ENCODE data around the gene POLR1D.

The POLR1D gene

DNA sequence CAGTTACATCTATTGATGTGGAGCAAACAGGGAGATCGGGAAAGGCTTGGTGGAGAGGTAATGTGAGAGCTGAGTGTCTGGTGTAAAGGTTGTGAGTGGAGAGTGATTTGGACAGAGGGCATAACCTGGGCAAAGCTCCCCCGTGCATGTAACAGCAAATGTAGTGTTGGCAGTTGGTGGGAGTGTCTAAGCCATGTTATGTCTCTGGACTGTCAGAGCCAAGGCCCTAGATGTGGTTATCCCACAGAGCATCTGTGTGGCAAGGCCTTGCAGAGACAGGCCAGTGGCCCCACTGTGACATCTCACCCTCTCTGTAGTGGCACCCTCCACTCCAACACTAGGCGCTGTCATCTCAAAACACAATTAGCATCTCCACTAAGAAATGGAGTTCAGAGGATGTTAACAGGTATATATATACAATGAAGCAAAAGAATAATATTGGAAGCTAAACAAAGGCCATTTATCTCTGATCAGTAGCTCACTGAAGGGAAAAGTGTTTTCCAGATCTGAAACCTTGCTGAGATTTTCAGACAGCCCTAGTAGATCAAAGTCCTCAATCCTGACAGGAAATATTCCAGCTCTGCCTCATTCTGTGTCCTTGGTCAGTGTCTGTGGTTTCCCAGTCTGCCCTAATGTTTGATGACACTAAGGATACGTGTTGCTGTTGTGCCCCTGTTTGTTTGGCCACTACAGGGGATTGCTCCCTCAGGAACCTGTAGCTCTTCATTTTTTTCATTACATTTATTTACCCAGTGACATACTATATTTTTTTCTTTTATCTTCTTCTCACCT is 20.2 kb downstream of the POLR1D start:
- no peak for DNase-seq

DNA sequence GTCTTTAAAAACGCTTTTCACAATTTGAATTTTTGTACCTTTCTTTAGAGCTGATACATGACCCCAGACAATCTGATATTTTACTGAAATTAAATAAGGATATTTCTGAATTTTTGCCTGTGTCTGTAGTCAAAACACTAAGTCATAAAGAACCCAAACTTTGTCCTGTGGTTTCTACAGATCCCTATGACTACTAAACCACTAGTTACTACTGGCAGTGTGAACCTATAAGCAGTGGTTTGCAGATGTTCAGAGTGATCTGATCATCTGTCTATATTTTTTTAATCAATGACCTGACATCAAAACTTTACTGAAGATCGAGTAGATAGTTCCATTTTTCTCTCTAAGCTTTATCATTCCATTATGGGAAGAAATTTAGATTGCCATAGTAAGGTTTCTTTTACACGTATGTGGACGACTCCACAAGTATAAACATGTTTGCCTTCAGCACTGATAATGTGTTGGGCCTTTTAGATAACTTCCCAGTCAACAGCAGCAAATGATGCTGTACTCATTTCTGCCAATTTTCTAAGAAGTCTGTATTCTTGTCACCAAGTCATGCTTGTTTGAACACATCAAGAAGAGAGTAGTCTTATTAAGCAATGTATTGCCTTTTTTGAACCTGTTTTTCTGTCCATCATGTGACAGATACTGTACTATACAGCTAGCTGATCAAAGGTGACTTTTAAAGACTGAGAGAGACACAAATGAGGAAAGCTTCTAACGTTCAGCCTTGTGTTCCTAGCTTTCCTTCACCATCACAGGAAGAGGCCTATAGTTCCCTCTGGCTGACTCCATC is 21.8 kb downstream of the POLR1D start:
- no peak for DNase-seq

DNA sequence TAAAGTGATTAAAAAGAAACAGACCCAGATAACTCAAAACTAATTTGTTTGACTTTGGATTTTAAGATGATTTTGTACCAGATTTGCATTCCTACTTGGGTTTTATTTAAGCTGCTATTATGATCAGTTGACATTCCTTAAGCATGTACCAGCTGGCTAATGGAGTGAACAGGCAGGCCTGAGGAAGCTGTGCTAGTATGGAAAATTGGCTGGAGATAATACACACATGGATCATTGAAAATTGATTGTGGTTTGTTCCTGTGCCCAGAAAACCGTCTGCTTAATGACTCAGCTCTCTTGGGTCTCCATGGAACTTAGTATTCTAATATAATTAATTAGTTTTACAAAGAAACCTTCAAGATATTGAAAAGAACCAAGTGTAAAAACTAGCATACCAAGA is 22.6 kb downstream of the POLR1D start:
- DNase-seq: no peak

DNA sequence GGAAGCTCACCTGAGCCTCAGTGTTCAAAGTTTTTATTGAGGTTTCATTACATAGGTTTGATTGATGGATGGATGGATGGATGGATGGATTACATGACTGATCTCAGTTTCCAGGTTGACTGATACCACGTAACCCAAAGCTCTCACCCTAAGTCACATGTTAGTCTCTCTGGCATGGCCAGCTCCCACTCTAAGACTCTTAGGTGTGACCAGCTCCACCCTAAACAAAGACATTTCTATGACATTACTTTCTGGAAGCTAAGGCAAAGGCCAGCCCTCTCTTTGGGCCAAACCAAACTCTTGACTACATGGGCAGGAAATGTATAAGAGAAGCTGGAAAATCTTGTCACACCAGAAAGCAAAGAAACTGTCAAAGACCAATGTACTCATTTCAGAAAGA is 28.6 kb downstream of the POLR1D start:
- DNase-seq: no peak

DNA sequence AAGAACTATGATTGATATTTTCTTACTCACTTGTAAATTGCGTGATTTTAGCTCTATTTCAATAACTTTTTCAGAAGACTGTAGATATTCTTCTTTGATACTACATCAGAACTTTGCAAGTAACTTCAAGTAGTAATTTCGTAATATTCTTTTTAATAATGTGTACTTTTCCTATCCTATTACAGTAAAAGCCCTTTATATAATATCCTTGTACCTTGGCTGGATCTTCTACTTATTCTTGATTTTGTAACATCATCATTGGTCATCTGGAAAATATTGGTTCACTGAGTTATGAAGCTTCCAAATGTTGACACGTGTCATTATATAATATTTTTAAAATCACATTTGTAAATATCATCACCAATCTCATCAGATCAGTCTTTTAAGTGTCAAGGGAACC is 32.4 kb downstream of the POLR1D start:
- no peak for DNase-seq

DNA sequence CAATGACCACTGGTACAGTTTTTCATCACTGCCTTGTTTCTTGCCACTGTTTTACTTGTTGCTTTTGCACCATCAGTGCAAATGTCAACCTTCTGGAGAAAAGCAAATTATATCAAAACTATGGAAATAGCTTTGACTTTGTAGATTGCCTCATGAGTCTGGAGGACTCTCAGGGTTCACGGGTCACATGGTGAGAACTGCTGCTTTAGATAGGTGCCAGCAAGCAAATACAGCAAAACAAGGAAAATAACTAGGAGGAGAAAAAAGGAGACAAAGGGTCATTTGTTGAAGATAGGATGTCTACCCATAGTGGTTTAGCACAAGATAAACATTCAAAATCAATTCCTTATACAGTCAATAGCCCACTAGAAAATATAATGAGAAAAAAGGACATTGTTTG is 33.1 kb downstream of the POLR1D start:
- no peak for DNase-seq

DNA sequence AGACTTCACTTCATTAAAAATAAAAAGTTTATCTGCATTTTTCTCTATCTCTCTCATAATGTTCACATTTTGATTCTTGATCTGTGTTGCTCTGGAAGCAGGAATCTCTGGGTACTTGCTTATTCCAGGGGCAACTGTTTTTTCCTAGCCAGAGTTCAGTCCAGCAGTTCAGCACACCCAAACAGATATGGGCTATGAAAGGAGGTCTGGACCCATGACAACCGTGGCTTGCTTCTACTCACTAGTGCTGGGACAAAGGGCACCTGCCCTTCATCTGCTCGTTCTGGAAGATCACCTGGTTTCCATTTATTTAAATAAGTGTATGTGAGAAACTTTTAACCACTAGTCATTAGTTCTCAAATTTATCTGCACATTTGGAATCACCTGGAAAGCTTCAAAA is 36.0 kb downstream of the POLR1D start:
- no peak for DNase-seq

DNA sequence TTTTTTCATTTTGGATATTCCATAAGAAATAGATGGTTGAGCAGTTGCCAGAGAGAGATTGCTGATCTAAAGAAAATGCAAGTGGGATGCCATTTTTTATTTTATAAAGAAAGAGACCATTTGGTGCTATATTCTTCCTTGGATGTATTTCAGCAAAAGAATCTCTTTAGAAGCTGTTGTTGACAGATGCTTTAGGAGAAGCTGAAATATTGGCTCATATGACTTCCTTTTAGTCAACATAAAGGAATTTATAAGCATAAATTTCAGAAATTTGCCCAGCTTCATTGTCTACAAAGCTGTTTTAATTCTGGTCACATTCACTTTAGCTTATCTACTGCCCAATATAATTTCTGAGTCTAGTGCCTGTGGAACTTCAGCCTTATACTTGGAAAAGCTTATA is 36.9 kb downstream of the POLR1D start:
- no peak for DNase-seq

DNA sequence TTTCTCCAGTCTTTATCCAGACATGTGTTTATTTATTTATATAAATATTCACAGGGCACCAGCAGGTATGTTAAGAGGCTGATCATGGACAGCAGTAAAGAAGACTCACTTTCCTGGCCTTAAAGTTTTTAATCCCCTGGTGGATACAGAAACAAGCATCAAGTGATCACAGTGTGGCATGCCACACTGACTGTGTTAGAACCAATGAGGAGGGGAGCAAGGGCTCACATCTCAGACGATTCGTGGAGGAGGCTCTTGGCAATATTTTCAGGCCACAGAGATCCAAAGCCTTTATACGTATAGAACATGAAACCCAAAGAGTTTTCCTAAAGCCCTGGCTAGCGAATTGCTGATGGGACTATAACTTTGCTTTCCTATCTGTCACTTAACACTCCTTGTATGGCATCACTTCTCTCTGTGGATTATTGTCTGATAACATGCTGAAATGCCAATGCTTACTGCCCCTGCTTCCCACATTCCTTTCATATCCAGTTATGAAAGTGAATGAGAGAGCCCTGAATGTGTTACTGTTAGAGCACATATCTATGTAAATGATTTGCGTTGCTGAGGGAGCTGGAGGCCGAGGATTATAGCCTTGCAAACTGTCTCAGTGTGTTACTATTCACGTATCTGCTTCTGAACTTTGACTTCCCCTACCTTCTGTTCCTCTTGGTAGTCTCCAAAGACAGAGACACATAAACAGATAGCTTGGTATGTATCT is 37.6 kb downstream of the POLR1D start:
- no peak for DNase-seq

DNA sequence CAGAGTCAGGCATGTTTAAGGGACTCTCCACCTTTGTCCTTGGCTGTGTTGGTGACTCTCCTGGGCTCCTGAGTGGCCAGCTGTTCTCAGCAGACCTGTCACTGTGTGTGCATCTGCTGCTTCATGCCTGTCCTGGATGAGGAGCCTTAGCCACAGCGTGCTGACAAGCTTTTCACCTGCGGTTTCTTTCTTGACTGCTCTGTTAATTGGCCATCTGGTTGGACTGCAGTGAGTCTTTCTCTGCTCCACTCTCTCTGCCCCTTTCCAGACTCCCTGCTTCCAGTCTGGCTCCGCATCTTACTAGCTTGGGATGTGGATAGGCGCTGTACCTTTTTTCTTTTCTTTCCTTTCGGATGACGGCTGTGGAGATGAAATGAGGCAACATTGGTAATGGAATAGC is 38.8 kb downstream of the POLR1D start:
- DNase-seq: no peak

DNA sequence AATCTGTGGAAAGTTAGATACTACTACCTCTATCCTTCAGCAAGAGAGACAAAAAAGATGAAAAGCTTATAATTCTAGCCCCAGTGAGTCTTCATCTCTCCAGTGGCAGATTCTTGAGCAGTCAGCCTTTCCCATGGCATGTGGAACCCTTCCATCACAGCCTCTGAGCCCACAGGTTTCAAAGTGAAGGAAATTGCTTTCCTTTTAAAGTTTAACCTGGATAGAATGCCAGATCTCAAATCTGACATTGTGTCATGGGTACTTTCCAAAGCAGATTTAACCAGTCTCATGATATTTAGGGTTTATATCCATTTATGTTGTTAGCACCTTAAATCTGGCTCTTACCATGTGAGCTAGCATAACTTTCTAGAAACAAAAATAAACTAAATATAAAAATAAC is 39.3 kb downstream of the POLR1D start:
- no peak for DNase-seq

DNA sequence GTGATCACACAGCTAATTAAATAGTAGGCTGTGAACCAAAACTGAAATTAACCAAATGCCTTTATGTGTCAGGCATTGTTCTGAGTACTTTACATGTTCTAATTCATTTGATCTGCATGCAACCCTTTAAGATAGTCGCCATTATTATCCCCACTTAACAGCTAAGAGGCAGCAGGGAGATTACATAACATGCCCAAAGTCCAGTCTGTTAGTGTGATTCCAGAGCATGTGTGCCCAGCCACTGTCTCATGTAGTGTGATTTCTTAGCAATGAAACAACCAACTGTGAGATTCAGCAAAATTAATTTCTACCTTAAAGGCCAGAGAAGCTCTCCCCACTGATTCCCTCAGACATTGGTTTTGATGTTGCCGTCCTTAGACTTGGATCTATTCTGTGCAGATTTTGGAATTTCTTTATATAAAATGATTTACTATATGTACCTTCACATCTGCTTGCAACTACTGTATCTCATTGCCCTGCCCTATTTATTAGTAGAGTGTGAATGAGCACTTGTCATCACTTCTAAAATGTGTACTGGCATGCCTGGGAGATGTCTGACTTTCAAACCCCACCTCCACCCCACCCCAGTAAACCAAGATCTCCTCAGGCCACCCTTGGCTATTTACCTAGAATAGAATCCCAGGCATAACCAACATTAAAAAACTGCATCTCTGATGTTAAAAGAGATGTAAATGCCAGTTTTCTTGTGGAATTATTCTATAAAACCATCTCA is 41.2 kb downstream of the POLR1D start:
- no peak for DNase-seq

DNA sequence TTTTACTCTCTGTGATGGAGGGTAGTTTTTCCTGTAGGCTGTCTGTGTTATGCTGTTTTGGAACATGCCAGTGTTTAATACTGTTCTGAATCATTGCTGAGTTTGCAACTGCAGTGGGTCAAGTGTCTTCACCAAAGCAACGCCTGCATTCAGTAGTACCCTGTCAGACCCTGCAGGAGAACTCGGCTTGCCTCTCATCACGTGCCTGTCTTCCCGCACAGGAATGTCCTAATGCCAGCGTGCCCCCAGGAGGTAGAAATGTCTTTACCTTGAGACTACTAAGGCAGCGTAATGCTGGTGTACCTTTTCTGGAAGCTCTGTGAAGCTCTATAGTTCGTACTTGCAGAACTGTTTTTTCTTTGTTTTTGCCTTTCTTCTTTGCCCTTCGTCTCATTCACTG is 42.3 kb downstream of the POLR1D start:
- no peak for DNase-seq

DNA sequence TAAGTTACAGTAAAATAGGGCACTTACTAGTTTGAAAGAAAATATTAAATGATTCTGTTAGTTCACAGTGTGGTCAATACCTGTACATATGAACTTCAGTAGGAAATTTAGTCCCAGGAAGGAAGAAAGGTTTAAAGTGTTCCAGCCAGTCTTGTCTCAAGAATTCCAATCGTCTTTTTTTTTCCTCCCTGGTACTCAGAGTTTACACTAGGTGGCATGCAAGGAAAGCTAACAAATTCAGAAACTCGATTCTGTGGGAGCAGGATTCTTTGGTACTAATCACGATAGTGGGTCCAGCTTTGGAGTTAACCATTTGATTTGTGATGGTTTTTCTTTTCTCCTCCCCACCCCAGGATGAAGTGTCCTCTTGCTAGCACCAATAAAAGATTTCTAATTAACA is 43.6 kb downstream of the POLR1D start:
- DNase-seq: no peak

DNA sequence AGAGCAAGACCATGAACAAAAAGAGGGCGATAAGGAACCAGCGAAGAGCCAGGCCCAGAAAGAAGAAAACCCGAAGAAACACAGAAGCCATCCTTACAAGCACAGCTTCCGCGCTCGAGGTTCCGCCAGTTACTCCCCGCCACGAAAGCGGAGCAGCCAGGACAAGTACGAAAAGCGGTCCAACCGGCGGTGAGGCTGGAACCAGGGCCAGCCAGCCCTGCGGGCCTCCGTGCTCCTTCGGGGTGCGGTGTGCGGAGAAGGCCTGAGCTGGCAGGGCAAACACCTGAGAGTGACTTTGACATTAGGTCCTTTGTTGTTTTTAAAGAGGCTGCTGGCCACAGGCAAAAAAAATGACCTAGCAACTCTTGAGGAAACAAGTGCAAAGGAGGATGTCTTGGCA is 44.1 kb downstream of the POLR1D start:
- no peak for DNase-seq

DNA sequence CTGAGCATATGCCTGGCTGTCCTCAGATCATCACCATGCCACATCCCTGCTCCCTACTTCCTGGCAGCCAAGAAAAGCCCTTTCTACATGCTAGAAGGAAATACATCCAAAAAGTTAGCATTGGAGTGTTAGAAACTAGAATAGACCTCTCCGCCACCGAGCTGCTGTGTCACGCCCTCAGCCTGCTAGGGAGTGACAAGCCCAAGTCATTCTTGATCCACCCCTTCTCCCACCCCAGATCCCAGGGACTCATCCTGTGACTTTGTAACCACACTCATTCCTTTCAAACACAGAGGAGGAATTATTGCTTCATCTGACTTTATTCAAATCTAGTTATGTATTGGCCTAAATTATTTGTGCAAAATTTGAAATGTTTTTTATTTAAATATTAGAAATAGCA is 45.3 kb downstream of the POLR1D start:
- no peak for DNase-seq

DNA sequence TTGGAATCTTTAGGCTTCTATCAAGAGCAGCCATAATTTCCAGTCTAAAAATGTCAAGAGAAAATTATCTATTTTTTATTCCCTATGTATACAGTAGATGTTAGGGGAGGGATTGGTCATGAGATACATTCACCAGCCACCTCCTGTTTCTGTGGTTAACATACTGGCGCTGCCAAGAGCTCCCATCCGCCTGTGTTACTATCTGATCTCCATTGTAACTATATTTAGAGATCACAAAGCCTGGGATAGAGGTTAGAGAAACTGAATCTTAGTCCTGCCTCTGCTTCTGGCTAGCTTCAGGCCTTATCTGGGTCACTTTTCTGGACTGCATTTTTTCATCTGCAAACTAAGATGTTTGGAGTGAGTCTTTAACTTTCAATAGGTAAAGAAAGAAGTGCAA is 46.3 kb downstream of the POLR1D start:
- no peak for DNase-seq

DNA sequence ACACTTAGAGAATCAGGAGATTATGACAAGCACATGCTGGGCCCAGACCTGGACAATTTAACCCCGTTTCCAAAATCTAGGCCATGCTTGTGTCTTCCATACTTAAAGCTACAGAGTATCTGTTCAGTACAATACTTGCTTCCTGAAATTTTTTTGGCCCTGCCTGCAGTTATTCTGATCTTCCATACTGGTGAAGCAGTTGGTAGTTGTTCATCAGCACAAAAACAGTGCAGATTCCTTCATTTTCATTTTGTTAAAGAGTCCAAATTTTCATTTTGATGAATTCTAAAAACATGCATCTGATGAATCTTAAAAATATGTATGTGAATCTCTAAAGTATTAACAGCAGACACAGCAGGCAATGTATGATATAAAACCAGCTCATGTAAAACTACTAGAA is 49.2 kb downstream of the POLR1D start:
- no peak for DNase-seq

DNA sequence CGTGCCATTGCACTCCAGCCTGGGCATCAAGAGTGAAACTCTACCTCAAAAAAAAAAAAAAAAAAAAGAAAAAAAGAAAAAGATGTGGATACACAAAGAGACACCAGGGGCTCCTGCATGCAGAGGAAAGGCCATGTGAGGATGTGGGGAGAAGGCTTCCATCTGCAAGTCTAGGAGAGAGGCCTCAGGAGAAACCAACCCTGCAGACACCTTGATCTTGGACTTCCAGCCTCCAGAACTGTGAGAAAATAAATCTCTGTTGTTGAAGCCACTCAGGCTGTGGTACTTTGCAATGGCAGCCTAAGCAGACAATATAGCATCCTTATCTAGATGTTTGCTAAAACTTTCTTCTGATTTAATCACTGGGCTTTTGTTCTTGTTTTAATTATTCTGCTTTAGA is 50.3 kb downstream of the POLR1D start:
- no peak for DNase-seq
